ENCODE data around the gene GPNMB.

DNA sequence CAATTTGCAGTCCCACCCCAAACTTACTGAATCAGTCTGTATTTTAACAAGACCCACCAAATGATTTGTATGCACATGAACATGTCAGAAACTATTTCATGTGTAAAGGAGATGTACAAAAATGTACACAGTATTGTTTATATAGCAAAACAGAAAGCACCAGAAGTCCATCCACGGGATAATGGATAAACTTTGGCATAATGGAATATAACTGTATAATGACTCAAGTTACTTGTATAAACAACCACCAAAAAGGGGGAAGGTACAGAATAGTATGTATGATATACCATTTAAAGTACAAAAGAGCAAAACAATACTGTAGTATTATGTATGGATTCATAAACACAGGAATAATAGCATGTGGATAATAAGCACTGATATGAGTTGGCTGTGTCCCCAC is 42.3 kb upstream of the GPNMB start:
- TF ChIP-seq CTCF (IDR thresholded peaks at IDR 0.05) (no peak), EP300 (IDR thresholded peaks at IDR 0.05) (no peak)
